NCI-H146 treated with DMSO at 0.1 percent for 48 hours (cell line): ENCODE data around the gene WDR93.

ENCODE experiments used
- DNase-seq: peaks from one replicate; lab custom pipeline; 2025; ENCODE audit not compliant: unreplicated experiment; lab: John Stamatoyannopoulos, UW

Gene WDR93

GRCh38 chr15:89662893-89663626 lies 27.6 kb upstream of the WDR93 start:
- DNase-seq = no peak

- DNase-seq = peak; percentile 69
Measured at GRCh38 chr15:89664441-89665350, 25.9 kb upstream of the WDR93 start.

GRCh38 chr15:89665449-89666181 lies 25.0 kb upstream of the WDR93 start:
- peak; percentile 1 for DNase-seq

GRCh38 chr15:89666184-89666857 lies 24.3 kb upstream of the WDR93 start:
- DNase-seq = no peak

GRCh38 chr15:89666858-89667705 lies 23.5 kb upstream of the WDR93 start:
- DNase-seq = no peak

- DNase-seq = no peak
Measured at GRCh38 chr15:89667706-89667960, 23.0 kb upstream of the WDR93 start.

GRCh38 chr15:89668171-89668570 lies 22.4 kb upstream of the WDR93 start:
- DNase-seq = no peak

GRCh38 chr15:89669309-89669865 lies 21.2 kb upstream of the WDR93 start:
- no peak for DNase-seq

- no peak for DNase-seq
Measured at GRCh38 chr15:89669941-89670340, 20.7 kb upstream of the WDR93 start.

- no peak for DNase-seq
Measured at GRCh38 chr15:89670971-89671560, 19.5 kb upstream of the WDR93 start.

GRCh38 chr15:89671687-89672086 lies 18.9 kb upstream of the WDR93 start:
- DNase-seq = no peak

- DNase-seq = no peak
Measured at GRCh38 chr15:89672221-89673164, 18.1 kb upstream of the WDR93 start.

GRCh38 chr15:89673165-89673512 lies 17.5 kb upstream of the WDR93 start:
- DNase-seq = no peak

- DNase-seq = no peak
Measured at GRCh38 chr15:89674526-89674925, 16.1 kb upstream of the WDR93 start.

- no peak for DNase-seq
Measured at GRCh38 chr15:89675606-89676005, 15.0 kb upstream of the WDR93 start.

- no peak for DNase-seq
Measured at GRCh38 chr15:89677381-89677780, 13.2 kb upstream of the WDR93 start.

GRCh38 chr15:89679212-89679611 lies 11.4 kb upstream of the WDR93 start, which contains the start of gene PLIN1:
Gene PLIN1, minus strand, starts transcription at chr15:89679367. Its CDS starts 1,878 bp downstream, at chr15:89677489.
- no peak for DNase-seq

GRCh38 chr15:89680282-89680873 lies 10.2 kb upstream of the WDR93 start:
- no peak for DNase-seq
